HS-5 (cell line): Measurements from ENCODE around the gene CHURC1.
A peak's percentile ranks its signal among the peaks of the same experiment; 100 is the strongest.
"Not testable (repeated sequence)": the region's sequence is repeated elsewhere in the genome, so short reads cannot be mapped to it uniquely, and the experiment has no call there.

ENCODE experiments used
- DNase-seq: peaks from one replicate; pipeline ENCODE4 v3.0.0-alpha.2; 2012; ENCODE audit warnings: low read depth

Gene CHURC1

DNA sequence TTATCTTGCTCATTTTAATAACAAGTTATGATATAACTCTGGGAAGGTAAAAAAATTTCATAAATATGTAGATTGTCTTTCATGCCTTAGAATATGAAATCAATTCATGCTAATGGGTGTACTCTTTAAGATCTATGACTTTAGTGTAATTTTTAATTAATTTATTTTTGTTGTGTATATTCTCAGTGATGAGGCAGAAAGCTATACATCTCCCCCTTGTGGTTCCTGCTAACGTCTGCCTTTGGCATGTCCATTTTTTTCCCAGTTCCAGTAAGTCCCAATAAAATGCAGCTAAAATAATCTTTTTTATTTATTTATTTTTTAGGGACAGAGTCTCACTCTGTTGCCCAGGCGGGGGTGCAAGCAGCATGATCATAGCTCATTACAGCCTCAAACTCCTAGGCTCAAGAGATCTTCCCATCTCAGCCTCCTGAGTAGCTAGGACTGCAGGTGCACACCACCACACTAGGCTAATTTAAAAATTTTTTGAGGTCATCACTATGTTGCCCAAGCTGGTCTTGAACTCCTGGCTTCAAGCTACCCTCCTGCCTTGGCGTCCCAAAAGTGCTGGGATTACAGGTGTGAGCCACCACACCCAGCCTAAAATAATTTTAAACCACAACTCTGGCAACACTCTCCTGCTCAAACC is 3.3 kb upstream of the CHURC1 start:
- DNase-seq: peak; percentile 6

DNA sequence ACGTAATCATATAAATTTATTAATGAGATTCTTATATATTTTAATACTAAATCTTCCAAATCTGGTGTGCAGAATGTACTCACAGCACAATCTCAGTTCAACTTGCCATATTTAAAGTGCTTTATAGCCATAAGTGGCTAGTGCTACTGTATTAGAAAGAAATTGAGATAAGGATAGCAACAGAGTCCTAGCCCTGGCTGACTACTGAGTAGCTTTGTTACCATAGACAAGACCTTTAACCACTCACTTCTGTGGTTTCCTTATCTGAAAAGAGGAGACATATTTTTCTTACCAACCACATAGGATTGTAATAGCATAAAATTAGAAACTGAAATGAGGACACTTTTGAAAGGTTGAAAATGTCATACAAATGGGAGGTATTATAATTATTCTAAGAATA is 2.0 kb upstream of the CHURC1 start:
- no peak for DNase-seq

DNA sequence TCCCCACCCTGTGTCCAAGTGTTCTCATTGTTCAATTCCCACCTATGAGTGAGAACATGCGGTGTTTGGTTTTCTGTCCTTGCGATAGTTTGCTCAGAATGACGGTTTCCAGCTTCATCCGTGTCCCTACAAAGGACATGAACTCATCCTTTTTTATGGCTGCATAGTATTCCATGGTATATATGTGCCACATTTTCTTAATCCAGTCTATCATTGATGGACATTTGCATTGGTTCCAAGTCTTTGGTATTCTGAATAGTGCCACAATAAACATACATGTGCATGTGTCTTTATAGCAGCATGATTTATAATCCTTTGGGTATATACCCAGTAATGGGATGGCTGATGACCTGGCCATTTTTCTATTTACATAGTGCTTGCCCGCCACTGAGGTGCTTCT is 778 bp upstream of the CHURC1 start:
- DNase-seq: not testable (repeated sequence)

DNA sequence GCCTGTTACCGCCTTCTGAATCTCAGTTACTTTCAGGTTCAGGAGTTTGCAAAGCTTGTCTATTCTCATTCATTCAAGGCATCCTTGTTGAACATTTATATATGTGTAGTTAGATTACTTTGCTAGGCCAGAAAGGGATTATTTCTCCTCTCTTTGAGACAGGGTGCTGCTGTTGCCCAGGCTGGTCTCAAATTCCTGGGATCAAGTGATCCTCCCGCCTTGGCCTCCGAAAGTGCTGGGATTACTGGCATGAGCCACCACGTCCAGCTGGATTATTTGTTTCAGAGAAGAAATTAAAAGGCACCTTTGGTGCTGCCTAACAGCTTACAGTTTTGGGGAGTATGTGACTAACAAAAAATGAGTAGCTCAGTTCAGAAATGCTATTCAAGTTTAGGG is 772 bp downstream of the CHURC1 start:
- no peak for DNase-seq

DNA sequence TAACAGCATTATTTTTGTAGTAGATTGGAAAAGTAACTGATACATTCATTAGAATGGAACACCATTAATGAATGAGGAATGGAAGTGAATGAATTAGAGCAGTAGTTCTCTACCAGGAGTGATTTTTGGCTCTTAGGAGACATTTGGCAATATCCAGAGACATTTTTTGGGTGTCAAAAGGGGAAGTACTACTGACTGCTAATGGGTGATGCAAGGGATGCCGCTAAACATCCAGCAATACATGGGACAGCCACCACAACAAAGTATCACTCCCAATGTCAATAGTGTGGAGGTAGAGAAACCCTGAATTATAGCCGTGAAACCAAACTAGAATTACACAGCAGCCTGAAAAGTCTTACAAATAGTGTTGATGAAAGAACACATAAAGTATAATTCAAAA is 1.5 kb downstream of the CHURC1 start:
- DNase-seq: no peak

DNA sequence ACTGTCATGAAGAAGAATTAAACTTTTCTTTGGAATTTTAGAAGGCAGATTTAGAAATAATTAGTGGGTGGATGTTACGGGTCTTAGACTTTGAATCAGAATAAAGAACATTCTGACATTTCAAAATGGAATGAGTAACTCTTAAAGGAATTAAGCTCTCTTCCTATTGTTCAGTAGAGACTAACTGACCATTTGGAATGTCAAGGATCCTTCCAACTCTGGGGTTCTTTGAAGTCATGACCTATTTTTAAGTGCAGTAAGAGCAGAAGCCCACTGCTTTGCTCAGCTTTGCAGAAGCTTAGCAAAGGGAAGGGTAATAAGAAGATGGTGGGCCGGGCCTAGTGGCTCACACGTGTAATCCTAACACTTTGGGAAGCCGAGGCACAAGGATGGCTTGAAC is 4.0 kb downstream of the CHURC1 start:
- no peak for DNase-seq

DNA sequence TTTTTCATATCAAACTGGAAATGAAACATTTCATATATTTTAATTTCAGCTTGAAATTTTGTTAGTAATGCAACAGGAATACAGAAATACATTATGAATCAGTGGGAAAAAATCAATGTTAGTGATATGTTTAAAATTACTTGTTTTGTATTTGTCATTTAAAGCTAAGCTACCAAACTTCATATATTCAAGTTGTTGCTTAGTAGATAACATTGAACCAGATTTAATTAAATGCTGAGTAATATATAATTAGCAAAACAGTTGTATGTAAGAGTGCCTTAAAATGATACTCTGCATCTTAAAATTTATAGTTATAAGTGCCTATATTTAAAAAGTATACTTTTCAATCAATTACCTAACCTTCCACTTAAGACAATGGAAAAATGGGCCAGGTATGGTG is 5.0 kb downstream of the CHURC1 start:
- no peak for DNase-seq

DNA sequence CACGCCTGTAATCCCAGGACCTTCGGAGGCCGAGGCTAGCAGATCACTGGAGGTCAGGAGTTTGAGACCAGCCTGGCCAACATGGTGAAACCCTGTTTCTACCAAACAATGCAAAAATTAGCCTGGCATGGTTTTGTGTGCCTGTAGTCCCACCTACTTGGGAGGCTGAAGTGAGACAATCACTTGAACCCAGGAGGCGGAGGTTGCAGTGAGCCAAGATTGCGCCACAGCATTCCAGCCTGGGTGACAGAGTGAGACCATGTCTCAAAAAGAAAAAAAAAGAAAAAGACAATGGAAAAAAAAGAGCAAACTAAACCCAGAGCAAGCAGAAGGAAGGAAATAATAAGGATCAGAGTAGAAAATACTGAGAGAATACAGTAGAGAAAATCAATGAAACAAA is 5.4 kb downstream of the CHURC1 start:
- no peak for DNase-seq

DNA sequence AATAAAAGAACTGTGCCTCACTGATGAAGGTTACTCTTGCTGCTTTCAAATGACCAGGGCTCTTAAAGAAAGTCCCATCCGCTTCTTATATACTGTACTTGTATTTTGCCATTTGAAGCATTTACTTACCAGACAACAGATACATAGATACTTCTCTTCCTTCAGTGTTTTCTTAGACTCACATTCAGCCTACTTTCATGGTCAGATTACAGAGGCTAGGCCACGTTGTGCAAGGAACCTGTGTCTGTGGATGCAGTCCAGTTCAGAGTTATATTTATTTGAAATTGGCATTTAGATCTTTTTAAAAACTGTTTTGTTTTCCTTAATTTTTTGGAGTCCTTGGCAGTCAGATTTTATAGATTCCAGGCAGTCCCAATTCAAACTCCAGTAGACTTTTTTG is 6.2 kb downstream of the CHURC1 start:
- DNase-seq: no peak

DNA sequence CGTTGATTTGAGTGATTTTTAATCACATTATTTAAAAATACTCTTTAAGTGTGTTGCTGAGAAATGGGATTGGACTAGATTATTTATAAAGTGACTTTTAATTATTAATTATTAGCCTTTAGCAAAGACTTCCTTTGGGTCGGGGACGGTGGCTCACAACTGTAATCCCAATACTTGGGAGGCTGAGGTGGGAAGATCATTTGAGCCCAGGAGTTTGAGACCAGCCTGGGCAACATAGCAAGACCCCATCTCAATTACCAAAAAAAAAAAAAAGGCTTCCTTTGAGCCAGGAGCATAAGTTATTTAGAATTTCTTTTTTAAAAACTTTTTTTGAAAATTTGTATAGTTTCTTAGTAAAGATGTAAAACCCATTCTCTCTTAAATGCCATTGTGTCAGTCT is 8.8 kb downstream of the CHURC1 start:
- DNase-seq: no peak

DNA sequence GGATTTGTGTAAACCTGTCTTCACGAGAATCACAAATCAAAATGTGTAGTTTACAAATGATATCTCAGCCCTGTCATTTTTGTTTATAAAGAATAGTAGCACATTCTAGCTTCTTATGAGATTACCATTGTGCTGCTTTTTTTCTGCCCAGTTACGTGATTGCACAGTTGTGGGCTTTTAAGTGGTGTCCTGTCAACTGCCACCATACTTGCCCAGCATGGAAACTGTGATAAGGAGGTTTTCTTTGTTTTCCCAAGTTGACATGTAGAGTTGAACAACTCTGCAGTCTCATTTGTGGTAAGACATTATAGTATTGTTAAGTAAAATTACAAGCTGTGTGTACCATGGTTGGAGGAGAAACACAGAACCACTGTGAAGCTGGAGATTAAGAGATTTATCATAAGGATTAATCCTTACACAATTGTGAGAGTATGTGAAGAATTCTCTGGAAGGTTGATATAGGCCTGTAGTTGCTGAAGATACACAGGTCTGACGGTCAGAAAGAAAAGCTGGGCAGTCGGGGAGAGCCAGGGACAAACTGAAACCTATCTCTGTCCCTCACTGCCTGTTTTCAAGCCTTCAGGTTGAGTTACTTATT is 12.2 kb downstream of the CHURC1 start:
- no peak for DNase-seq

DNA sequence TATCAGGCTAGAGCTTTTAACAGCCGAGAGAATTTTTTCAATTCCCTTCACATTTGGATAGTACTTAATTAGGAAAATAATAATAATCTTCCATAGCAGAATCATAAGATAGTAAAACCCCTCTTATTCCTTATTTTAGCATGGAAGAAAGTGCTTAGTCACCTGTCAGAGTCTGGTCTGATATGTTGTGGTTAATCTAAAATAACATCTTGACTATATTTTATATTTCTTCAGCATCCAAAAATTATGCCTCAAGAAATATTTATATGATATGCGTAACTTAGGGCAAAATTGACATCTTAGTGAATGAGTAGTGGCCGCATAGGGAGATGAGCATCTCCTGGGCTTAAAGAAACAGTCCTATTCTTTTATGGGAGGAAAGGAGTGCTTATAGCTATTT is 12.8 kb downstream of the CHURC1 start:
- no peak for DNase-seq

DNA sequence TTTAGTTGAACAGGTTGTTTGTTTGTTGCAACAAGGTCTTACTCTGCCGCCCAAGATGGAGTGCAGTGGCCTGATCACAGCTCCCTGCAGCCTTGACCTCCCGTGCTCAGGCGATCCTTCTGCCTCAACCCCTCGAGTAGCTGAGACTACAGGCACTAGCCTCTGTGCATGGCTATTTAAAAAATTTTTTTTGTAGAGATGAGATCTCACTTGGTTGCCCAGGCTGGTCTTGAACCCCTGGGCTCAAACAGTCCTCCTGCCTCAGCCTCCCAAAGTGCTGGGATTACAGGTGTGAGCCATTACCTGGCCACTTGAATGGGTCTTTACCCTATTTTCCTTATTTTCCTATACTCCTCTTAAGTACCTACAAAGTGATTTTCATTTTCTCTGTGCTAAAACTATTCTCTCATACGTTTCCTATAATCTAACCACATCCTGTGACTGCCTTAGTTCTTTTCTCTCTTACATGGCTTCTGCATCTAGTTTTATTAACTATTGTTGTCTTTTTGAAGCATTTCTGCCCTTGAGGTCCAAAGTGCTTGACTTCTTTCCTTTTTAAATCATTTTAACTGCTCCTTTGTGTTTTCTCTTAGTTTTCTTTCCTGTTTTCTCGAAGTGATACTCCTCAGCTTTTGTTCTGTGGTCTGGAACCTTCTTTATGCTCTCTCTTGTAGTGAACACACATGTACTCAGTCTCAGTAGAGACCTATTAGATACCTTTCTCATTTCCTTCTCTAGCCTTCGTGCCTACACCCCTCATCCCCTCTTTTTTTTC is 14.2 kb downstream of the CHURC1 start:
- DNase-seq: no peak

DNA sequence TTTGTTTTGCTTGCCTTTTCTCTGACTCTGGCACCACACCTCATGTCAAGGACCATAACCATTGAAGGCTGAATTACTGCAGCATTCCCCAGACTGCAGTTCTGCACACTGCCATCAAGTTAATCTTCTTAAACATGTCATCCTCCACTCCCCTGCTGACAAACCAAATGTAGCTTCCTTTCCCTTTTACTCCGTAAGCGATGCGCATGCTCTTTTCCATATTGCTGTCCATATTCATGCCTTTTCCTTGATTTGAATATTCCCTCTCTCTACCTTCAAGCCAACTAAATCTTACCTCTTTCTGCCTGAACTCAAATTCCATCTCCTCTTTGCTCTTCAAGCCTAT is 14.7 kb downstream of the CHURC1 start:
- DNase-seq: no peak

DNA sequence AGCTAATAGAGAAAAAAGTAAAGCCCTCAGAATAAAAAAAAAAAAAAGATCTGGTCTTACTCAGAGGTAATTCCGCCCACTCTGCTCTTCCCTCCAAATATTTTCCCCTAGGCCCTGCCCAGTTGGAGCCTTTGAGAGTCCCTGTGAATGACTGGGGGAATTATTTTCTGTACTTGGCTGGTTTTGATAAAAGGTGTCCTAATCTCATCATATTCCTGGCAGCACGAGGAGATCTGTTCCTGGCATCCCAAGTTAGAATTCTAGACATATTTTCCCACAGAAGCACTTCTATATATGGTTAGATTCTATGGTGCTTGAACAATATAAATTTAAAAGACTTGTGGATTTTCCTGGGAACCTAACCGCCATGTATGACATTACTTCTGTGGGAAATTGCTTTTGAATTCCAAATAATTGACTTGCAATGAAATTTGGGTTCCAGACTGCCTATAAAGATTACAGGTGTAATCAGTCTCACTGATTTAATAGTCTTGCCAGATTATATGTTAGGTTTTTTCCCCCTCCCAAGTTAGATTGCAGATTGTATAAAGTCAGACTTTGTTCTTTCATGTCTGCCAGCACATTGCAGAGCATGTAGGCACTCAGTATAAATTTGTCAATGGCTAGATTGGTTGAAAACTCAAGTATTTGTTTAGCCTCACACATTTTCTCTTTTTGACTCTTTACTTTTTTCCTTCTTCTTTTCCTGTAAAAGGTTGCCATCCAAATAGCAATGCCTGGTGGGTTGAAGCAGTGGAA is 16.0 kb downstream of the CHURC1 start:
- no peak for DNase-seq

DNA sequence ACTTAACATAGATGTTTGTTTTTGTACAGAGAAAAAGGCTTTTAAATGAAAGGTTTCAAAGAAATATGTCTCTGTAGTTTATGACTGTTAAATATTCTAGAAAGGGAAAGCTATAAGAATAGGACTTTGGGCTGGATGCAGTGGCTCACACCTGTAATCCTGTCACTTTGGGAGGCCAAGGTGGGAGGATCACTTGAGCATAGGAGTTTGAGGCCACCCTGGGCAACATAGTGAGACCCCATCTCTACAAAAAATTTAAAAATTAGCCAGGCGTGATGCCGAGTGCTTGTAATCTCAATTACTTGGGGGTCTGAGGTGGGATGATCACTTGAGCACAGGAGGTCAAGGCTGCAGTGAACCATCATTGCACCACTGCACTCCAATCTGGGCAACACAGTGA is 16.9 kb downstream of the CHURC1 start:
- no peak for DNase-seq

DNA sequence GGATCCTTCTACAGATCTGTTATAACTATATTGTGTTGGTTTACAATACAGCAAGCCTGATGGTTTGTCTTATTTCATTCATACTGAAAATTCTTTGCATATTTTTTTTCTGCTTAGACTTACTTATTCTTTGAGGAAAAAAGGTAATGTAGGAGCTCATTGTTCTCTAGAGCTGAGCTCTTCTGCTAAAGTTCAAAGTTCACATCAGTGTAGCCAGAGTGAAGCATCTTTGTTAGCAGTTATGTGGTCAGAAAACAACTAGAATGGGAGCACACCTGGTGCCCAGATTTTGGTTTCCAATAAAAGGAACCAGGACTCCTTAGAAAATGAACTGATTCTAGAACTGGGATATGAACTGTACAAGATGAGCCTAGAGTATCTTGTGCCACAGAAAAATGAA is 18.0 kb downstream of the CHURC1 start:
- DNase-seq: no peak

DNA sequence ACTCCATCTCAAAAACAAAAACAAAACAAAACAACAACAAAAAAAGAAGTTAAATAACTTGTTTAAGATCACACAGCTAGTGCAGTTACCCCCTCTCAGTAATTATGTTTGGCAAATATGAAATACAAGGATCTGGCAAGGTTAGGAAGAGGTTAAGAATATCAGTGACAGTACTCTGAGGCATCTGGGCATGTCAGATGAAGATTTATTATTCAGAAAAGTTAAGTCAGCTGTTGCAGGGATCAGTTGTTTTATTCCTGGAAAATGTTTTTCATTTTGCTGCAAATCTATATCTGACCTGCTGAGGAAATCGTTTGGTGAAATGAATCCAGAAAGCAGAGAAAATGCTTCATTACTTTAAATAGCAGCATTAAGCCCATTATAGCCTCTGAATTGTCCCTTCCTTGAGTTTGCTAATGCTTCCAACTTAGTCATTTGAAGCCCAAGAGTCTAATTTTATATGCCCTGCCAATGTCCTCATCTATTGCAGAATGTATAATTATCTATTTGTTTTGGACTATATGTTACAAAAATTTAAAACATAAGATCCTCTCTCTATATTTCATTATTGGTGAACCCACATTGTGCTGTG is 20.2 kb downstream of the CHURC1 start:
- no peak for DNase-seq

DNA sequence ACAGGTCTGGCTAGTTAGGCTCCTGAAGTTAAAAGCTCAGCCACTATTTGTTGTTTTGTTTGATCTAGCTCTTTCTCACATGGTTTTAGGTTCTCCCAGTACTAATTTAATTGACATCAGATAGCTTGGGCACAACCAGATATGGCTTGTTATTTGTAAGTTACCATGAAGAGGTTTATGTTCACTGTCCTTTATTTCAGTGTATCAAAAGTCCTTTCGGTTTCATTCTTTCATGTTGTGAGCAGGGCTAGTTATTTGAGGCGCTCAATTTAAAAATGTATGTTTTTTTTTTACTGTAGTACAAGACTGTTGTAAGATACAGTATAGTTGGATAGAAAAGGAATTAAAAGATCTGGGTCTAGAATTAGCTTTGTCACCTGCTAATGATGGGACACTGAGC is 21.3 kb downstream of the CHURC1 start:
- DNase-seq: no peak

DNA sequence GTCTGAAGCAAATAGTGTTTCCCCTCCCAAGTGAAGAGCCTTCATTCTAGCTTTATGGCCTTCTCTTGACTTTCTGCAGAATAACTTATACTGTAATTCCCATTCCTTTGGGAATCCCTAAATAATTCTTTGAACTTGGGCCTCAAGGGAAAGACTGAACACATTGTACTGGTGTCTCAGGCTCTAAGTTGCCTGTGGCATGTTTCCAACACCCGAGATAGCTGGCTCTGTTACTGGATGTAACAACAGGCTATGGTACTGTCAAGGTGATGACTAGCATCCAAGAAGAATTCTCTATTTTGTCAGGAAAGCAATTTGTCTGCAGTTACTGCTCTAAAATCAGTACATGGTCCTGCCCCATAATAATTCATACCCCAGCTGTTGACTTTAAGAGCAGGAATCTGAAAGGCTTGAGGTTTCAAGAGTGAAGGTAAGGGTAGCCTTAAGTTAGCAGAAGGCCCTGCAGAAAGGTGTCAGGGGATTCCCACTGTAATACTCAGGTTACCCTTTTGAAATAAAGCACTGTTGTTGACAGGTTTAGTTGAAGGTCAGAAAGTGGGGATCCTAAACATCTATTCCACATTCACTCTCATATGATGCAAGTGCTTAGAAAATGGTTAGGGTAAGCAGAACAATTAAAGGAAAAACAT is 23.0 kb downstream of the CHURC1 start:
- DNase-seq: no peak

DNA sequence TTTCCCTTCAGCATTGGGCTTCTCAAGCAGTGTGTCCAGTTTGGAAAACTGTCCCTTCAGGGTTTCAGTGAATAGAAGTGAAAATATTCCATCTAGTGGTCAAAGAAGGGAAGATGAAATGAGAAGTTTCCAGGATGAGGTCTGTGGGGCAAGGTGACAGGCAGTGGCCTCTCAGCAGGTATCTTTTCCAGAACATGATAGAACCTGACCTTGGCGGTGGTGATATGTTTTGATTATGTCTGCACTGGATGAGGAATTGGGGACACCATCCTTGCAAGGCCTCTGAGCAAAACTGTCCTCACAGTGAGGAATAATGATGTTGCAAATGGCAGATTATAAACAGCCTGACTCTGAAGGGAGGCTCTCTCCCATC is 23.6 kb downstream of the CHURC1 start:
- DNase-seq: no peak
